HepG2 (cell line): ENCODE data around the gene SLC31A2. TPM values are rescaled to one million over a fixed set of nuclear protein-coding genes. Genes with fewer than 3 reads are reported as not detected.

Experiments
- ARID2 ChIP-seq: sonication (generic); formaldehyde crosslinking; IDR thresholded peaks from 2 replicates; pipeline ENCODE4 v1.8.1; 2022; ENCODE audit warnings: mild to moderate bottlenecking, missing genetic modification reagents, borderline replicate concordance
- GFI1 ChIP-seq: sonication (generic); formaldehyde crosslinking; IDR thresholded peaks from 2 replicates; pipeline ENCODE4 v1.5.0; 2020; ENCODE audit warnings: missing genetic modification reagents, mild to moderate bottlenecking, borderline replicate concordance
- RCOR2 ChIP-seq: IDR thresholded peaks from 2 replicates; pipeline ENCODE4 v1.6.1; 2016; ENCODE audit warnings: missing biosample characterization, missing genetic modification reagents
- TARDBP ChIP-seq: sonication (generic); formaldehyde crosslinking; IDR thresholded peaks from 2 replicates; pipeline ENCODE4 v1.8.0; 2022; ENCODE audit warnings: mild to moderate bottlenecking, missing genetic modification reagents
- TGIF2 ChIP-seq: IDR thresholded peaks from 2 replicates; pipeline ENCODE4 v1.6.1; 2016; ENCODE audit warnings: control low read depth, missing compliant biosample characterization
- ZNF562 ChIP-seq: sonication (generic); formaldehyde crosslinking; IDR thresholded peaks from 2 replicates; pipeline ENCODE4 v1.8.0; 2022; ENCODE audit warnings: missing genetic modification reagents, borderline replicate concordance
- ZNF569 ChIP-seq: sonication (generic); formaldehyde crosslinking; IDR thresholded peaks from 2 replicates; pipeline ENCODE4 v1.5.0; 2020; ENCODE audit warnings: mild to moderate bottlenecking, missing genetic modification reagents, moderate library complexity, borderline replicate concordance
- ZNF782 ChIP-seq: sonication (generic); formaldehyde crosslinking; IDR thresholded peaks from 2 replicates; pipeline ENCODE4 v1.4.0; 2020; ENCODE audit warnings: missing genetic modification reagents, mild to moderate bottlenecking, borderline replicate concordance
- polyA plus RNA-seq, 8 experiments: library from polyadenylated mRNA; depleted of rRNA in 3 of 8; stranded (reverse) in 7 of 8; unstranded in 1 of 8; fragments of >200 nt; fragmentation: Illumina TruSeq in 4 of 8; extraction: Trizol in 4 of 8; gene quantifications; 2 replicates each; pipeline versions ENCODE4 v1.2.1 to v1.2.3, GENCODE V29; 2011 to 2016; ENCODE audit warnings: low read depth in 4 of 8, missing spikeins in 1 of 8, mixed read lengths in 1 of 8; ENCODE audit not compliant: insufficient read depth in 1 of 8
- total RNA-seq, 5 experiments: library from RNA; depleted of rRNA; stranded (reverse); fragments of >200 nt; fragmentation: Illumina TruSeq; extraction: Trizol; gene quantifications; 2 replicates each; pipeline ENCODE4 v1.2.3, GENCODE V29; 2016; ENCODE audit warnings: low read depth in 1 of 5
- TF ChIP-seq, protein P1 (sequence below): sonication (generic); formaldehyde crosslinking; IDR thresholded peaks from 2 replicates; pipeline ENCODE4 v1.8.1; 2022; ENCODE audit warnings: mild to moderate bottlenecking, missing genetic modification reagents
- TF ChIP-seq, protein P2 (sequence below): IDR thresholded peaks from 2 replicates; pipeline ENCODE4 v1.6.1; 2016; ENCODE audit warnings: low read depth
- TF ChIP-seq, protein P3 (sequence below): sonication (generic); formaldehyde crosslinking; IDR thresholded peaks from 2 replicates; pipeline ENCODE4 v1.5.1; 2020; ENCODE audit warnings: mild to moderate bottlenecking, missing genetic modification reagents, borderline replicate concordance
- TF ChIP-seq, protein P4 (sequence below): sonication (generic); formaldehyde crosslinking; IDR thresholded peaks from 2 replicates; pipeline ENCODE4 v1.4.0; 2020; ENCODE audit warnings: mild to moderate bottlenecking, missing genetic modification reagents, borderline replicate concordance
- TF ChIP-seq, protein P5 (sequence below): sonication (generic); formaldehyde crosslinking; IDR thresholded peaks from 2 replicates; pipeline ENCODE4 v1.9.0; 2022; ENCODE audit warnings: missing genetic modification reagents, mild to moderate bottlenecking, borderline replicate concordance

SLC31A2 gene
- total and polyA plus RNA-seq, 2 of the 13 experiments (the other 11 are each of a cell fraction or from before 2014, with no cell fraction given), result 9.3 to 10.2 TPM

DNA sequence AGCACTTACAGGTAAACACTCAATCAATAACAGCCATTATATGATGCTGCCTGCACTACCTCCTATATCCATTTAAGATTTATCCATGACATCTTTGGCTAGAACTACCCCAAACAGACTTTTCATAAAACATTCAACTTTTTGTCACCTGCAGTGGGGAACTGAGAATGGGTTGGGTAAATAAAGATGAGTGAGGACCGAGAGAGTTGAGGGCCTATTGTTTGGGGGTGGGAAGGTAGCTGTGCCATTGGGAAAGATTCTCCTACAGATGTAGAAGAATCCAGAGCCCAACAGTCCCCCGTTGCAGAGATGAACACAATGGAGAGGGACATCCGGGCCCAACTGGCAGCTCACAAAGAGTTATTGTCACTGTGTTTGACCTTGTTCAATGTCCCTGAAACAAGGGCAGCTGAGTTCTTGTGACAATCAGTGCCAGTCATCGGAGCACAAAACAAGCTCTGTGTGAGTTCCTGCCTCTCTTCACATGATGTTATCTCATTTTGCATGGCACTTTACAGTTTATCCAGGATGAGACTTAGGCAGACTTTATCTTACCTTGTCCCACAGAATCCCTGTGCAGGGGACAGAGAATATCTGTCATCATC is 11.5 kb upstream of the SLC31A2 start (continued):
- TF ChIP-seq, protein P1, sequence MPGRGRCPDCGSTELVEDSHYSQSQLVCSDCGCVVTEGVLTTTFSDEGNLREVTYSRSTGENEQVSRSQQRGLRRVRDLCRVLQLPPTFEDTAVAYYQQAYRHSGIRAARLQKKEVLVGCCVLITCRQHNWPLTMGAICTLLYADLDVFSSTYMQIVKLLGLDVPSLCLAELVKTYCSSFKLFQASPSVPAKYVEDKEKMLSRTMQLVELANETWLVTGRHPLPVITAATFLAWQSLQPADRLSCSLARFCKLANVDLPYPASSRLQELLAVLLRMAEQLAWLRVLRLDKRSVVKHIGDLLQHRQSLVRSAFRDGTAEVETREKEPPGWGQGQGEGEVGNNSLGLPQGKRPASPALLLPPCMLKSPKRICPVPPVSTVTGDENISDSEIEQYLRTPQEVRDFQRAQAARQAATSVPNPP (CRISPR knock-in tag), result no peak
- TF ChIP-seq, protein P2, sequence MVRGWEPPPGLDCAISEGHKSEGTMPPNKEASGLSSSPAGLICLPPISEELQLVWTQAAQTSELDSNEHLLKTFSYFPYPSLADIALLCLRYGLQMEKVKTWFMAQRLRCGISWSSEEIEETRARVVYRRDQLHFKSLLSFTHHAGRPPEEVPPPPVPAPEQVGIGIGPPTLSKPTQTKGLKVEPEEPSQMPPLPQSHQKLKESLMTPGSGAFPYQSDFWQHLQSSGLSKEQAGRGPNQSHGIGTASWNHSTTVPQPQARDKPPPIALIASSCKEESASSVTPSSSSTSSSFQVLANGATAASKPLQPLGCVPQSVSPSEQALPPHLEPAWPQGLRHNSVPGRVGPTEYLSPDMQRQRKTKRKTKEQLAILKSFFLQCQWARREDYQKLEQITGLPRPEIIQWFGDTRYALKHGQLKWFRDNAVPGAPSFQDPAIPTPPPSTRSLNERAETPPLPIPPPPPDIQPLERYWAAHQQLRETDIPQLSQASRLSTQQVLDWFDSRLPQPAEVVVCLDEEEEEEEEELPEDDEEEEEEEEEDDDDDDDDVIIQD (CRISPR knock-in tag), result peak; percentile 27; the same call in 1 of the 2 replicates
- TF ChIP-seq, protein P3, sequence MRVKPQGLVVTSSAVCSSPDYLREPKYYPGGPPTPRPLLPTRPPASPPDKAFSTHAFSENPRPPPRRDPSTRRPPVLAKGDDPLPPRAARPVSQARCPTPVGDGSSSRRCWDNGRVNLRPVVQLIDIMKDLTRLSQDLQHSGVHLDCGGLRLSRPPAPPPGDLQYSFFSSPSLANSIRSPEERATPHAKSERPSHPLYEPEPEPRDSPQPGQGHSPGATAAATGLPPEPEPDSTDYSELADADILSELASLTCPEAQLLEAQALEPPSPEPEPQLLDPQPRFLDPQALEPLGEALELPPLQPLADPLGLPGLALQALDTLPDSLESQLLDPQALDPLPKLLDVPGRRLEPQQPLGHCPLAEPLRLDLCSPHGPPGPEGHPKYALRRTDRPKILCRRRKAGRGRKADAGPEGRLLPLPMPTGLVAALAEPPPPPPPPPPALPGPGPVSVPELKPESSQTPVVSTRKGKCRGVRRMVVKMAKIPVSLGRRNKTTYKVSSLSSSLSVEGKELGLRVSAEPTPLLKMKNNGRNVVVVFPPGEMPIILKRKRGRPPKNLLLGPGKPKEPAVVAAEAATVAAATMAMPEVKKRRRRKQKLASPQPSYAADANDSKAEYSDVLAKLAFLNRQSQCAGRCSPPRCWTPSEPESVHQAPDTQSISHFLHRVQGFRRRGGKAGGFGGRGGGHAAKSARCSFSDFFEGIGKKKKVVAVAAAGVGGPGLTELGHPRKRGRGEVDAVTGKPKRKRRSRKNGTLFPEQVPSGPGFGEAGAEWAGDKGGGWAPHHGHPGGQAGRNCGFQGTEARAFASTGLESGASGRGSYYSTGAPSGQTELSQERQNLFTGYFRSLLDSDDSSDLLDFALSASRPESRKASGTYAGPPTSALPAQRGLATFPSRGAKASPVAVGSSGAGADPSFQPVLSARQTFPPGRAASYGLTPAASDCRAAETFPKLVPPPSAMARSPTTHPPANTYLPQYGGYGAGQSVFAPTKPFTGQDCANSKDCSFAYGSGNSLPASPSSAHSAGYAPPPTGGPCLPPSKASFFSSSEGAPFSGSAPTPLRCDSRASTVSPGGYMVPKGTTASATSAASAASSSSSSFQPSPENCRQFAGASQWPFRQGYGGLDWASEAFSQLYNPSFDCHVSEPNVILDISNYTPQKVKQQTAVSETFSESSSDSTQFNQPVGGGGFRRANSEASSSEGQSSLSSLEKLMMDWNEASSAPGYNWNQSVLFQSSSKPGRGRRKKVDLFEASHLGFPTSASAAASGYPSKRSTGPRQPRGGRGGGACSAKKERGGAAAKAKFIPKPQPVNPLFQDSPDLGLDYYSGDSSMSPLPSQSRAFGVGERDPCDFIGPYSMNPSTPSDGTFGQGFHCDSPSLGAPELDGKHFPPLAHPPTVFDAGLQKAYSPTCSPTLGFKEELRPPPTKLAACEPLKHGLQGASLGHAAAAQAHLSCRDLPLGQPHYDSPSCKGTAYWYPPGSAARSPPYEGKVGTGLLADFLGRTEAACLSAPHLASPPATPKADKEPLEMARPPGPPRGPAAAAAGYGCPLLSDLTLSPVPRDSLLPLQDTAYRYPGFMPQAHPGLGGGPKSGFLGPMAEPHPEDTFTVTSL (CRISPR knock-in tag), result peak; percentile 59; the same call in 1 of the 2 replicates
- 0 out of 2 replicates have a peak, but pooled peaks have one; percentile 62 for TF ChIP-seq RCOR2 (CRISPR knock-in tag)
- TF ChIP-seq TGIF2 (CRISPR knock-in tag), result peak; percentile 68; the same call in 1 of the 2 replicates
- TF ChIP-seq ZNF782 (CRISPR knock-in tag), result no peak
- TF ChIP-seq ARID2, result 0 out of 2 replicates have a peak, but pooled peaks have one; percentile 48
- TF ChIP-seq, protein P4, sequence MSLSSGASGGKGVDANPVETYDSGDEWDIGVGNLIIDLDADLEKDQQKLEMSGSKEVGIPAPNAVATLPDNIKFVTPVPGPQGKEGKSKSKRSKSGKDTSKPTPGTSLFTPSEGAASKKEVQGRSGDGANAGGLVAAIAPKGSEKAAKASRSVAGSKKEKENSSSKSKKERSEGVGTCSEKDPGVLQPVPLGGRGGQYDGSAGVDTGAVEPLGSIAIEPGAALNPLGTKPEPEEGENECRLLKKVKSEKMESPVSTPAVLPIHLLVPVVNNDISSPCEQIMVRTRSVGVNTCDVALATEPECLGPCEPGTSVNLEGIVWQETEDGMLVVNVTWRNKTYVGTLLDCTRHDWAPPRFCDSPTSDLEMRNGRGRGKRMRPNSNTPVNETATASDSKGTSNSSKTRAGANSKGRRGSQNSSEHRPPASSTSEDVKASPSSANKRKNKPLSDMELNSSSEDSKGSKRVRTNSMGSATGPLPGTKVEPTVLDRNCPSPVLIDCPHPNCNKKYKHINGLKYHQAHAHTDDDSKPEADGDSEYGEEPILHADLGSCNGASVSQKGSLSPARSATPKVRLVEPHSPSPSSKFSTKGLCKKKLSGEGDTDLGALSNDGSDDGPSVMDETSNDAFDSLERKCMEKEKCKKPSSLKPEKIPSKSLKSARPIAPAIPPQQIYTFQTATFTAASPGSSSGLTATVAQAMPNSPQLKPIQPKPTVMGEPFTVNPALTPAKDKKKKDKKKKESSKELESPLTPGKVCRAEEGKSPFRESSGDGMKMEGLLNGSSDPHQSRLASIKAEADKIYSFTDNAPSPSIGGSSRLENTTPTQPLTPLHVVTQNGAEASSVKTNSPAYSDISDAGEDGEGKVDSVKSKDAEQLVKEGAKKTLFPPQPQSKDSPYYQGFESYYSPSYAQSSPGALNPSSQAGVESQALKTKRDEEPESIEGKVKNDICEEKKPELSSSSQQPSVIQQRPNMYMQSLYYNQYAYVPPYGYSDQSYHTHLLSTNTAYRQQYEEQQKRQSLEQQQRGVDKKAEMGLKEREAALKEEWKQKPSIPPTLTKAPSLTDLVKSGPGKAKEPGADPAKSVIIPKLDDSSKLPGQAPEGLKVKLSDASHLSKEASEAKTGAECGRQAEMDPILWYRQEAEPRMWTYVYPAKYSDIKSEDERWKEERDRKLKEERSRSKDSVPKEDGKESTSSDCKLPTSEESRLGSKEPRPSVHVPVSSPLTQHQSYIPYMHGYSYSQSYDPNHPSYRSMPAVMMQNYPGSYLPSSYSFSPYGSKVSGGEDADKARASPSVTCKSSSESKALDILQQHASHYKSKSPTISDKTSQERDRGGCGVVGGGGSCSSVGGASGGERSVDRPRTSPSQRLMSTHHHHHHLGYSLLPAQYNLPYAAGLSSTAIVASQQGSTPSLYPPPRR (CRISPR knock-in tag), result peak; percentile 64; the same call in 1 of the 2 replicates
- TF ChIP-seq GFI1 (CRISPR knock-in tag), result peak; percentile 88
- TF ChIP-seq TARDBP (CRISPR knock-in tag), result peak; percentile 55; the same call in 1 of the 2 replicates
- TF ChIP-seq, protein P5, sequence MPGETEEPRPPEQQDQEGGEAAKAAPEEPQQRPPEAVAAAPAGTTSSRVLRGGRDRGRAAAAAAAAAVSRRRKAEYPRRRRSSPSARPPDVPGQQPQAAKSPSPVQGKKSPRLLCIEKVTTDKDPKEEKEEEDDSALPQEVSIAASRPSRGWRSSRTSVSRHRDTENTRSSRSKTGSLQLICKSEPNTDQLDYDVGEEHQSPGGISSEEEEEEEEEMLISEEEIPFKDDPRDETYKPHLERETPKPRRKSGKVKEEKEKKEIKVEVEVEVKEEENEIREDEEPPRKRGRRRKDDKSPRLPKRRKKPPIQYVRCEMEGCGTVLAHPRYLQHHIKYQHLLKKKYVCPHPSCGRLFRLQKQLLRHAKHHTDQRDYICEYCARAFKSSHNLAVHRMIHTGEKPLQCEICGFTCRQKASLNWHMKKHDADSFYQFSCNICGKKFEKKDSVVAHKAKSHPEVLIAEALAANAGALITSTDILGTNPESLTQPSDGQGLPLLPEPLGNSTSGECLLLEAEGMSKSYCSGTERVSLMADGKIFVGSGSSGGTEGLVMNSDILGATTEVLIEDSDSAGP (CRISPR knock-in tag), result no peak
- no peak for TF ChIP-seq ZNF569 (CRISPR knock-in tag)
- no peak for TF ChIP-seq ZNF562 (CRISPR knock-in tag)
